Measurements from ENCODE around the gene ANKRD65. TPM values are rescaled to one million over a fixed set of nuclear protein-coding genes. Genes with fewer than 3 reads are reported as not detected.
"Not testable (repeated sequence)": the region's sequence is repeated elsewhere in the genome, so short reads cannot be mapped to it uniquely, and the experiment has no call there.

Gene ANKRD65
- total RNA-seq, 1 experiment from 2014 or later, result not detected

GRCh38 chr1:1420654-1421141 lies 378 bp downstream of the ANKRD65 start:
- Histone ChIP-seq H3K4me3 (ENCODE audit: insufficient read depth, low read depth, low read length) (no peak overlapping the region), H3K27me3 (ENCODE audit: control insufficient read depth, insufficient read depth, low read length) (no peaks in the 10 kb centered on the region), H3K36me3 (replicated peaks; ENCODE audit: control insufficient read depth, insufficient read depth, low read length) (no peaks in the 10 kb centered on the region)
- DNase-seq, result peak; percentile 59

GRCh38 chr1:1419813-1420653 lies 1.0 kb downstream of the ANKRD65 start:
- H3K27me3 ChIP-seq (ENCODE audit: control insufficient read depth, insufficient read depth, low read length), result no peaks in the 10 kb centered on the region
- no peak overlapping the region for H3K4me3 ChIP-seq (ENCODE audit: insufficient read depth, low read depth, low read length)
- no peaks in the 10 kb centered on the region for H3K36me3 ChIP-seq (replicated peaks; ENCODE audit: control insufficient read depth, insufficient read depth, low read length)
- peak; percentile 69 for DNase-seq

- Histone ChIP-seq H3K36me3 (replicated peaks; ENCODE audit: control insufficient read depth, insufficient read depth, low read length) (no peaks in the 10 kb centered on the region), H3K4me3 (ENCODE audit: insufficient read depth, low read depth, low read length) (no peak overlapping the region)
- peak; percentile 53 for DNase-seq
These were observed 1.7 kb downstream of the ANKRD65 start for GRCh38 chr1:1419363-1419812.

GRCh38 chr1:1418464-1419362 lies 2.4 kb downstream of the ANKRD65 start:
- Histone ChIP-seq H3K4me3 (ENCODE audit: insufficient read depth, low read depth, low read length) (no peak overlapping the region), H3K36me3 (replicated peaks; ENCODE audit: control insufficient read depth, insufficient read depth, low read length) (no peaks in the 10 kb centered on the region), H3K27me3 (ENCODE audit: control insufficient read depth, insufficient read depth, low read length) (no peaks in the 10 kb centered on the region)
- DNase-seq, result peak; percentile 53

More at GRCh38 chr1:1419363-1419812, 1.7 kb downstream of the ANKRD65 start:
- no peaks in the 10 kb centered on the region for H3K27me3 ChIP-seq (ENCODE audit: control insufficient read depth, insufficient read depth, low read length)

GRCh38 chr1:1417825-1418463 lies 3.1 kb downstream of the ANKRD65 start:
- not testable (repeated sequence) for H3K4me3 ChIP-seq (ENCODE audit: insufficient read depth, low read depth, low read length); H3K27me3 ChIP-seq (ENCODE audit: control insufficient read depth, insufficient read depth, low read length); H3K36me3 ChIP-seq (replicated peaks; ENCODE audit: control insufficient read depth, insufficient read depth, low read length); DNase-seq

GRCh38 chr1:1417396-1417795 lies 3.7 kb downstream of the ANKRD65 start:
- H3K4me3 ChIP-seq (ENCODE audit: insufficient read depth, low read depth, low read length); H3K36me3 ChIP-seq (replicated peaks; ENCODE audit: control insufficient read depth, insufficient read depth, low read length); H3K27me3 ChIP-seq (ENCODE audit: control insufficient read depth, insufficient read depth, low read length): not testable (repeated sequence)
- peak; percentile 35 for DNase-seq

GRCh38 chr1:1415751-1416150 lies 5.3 kb downstream of the ANKRD65 start:
- peak; percentile 28 for DNase-seq
- no peaks in the 10 kb centered on the region for H3K27me3 ChIP-seq (ENCODE audit: control insufficient read depth, insufficient read depth, low read length)
- no peaks in the 10 kb centered on the region for H3K36me3 ChIP-seq (replicated peaks; ENCODE audit: control insufficient read depth, insufficient read depth, low read length)
- no peak overlapping the region for H3K4me3 ChIP-seq (ENCODE audit: insufficient read depth, low read depth, low read length)

- H3K27me3 ChIP-seq (ENCODE audit: control insufficient read depth, insufficient read depth, low read length); DNase-seq; H3K4me3 ChIP-seq (ENCODE audit: insufficient read depth, low read depth, low read length); H3K36me3 ChIP-seq (replicated peaks; ENCODE audit: control insufficient read depth, insufficient read depth, low read length): not testable (repeated sequence)
These were observed 8.7 kb downstream of the ANKRD65 start for GRCh38 chr1:1412311-1412902.

- no peak overlapping the region for H3K4me3 ChIP-seq (ENCODE audit: insufficient read depth, low read depth, low read length)
- peak; percentile 27 for DNase-seq
- no peaks in the 10 kb centered on the region; the same call in 1 of the 2 replicates for H3K36me3 ChIP-seq (replicated peaks; ENCODE audit: control insufficient read depth, insufficient read depth, low read length)
- H3K27me3 ChIP-seq (ENCODE audit: control insufficient read depth, insufficient read depth, low read length), result no peaks in the 10 kb centered on the region
These were observed 9.4 kb downstream of the ANKRD65 start for GRCh38 chr1:1411626-1412025.

- not testable (repeated sequence) for DNase-seq; H3K4me3 ChIP-seq (ENCODE audit: insufficient read depth, low read depth, low read length); H3K36me3 ChIP-seq (replicated peaks; ENCODE audit: control insufficient read depth, insufficient read depth, low read length); H3K27me3 ChIP-seq (ENCODE audit: control insufficient read depth, insufficient read depth, low read length)
These were observed 10.8 kb downstream of the ANKRD65 start for GRCh38 chr1:1410238-1410637.

- Histone ChIP-seq H3K36me3 (replicated peaks; ENCODE audit: control insufficient read depth, insufficient read depth, low read length) (peaks cover 15% of the 10 kb centered on the region), H3K27me3 (ENCODE audit: control insufficient read depth, insufficient read depth, low read length) (no peaks in the 10 kb centered on the region), H3K4me3 (ENCODE audit: insufficient read depth, low read depth, low read length) (peak overlapping the region; percentile 99)
- DNase-seq, result no peak
These were observed 13.3 kb downstream of the ANKRD65 start for GRCh38 chr1:1407636-1408318.

- H3K27me3 ChIP-seq (ENCODE audit: control insufficient read depth, insufficient read depth, low read length), result no peaks in the 10 kb centered on the region
- H3K36me3 ChIP-seq (replicated peaks; ENCODE audit: control insufficient read depth, insufficient read depth, low read length), result peaks cover 16% of the 10 kb centered on the region
- peak; percentile 97 for DNase-seq
- peak within 1 kb of the TSS; percentile 99 for H3K4me3 ChIP-seq (ENCODE audit: insufficient read depth, low read depth, low read length)
These were observed 14.0 kb downstream of the ANKRD65 start, which contains the start of gene MRPL20 for GRCh38 chr1:1406821-1407635. MRPL20 (minus strand) TSS chr1:1407293; CDS start chr1:1407217, 76 bp downstream.
